IMR-90 (cell line): ENCODE measurements around the gene RPS26.

Experiments used
- CEBPB ChIP-seq: IDR thresholded peaks from 2 replicates; pipeline ENCODE4 v1.6.1; 2012; ENCODE audit warnings: low read depth, low read length, improper control_type of control experiment
- CHD1 ChIP-seq: IDR thresholded peaks from 2 replicates; pipeline ENCODE4 v1.6.1; 2012; ENCODE audit warnings: low read depth, low read length, improper control_type of control experiment
- CTCF ChIP-seq: conservative IDR thresholded peaks from 2 replicates; pipeline ENCODE4 v1.5.1; 2012; ENCODE audit warnings: mild to moderate bottlenecking, low read depth, low read length, improper control_type of control experiment
- MAFK ChIP-seq: IDR thresholded peaks from 2 replicates; pipeline ENCODE4 v1.6.1; 2012; ENCODE audit warnings: low read depth, low read length, improper control_type of control experiment
- MAZ ChIP-seq: IDR thresholded peaks from 2 replicates; pipeline ENCODE4 v1.6.1; 2012; ENCODE audit warnings: low read depth, mild to moderate bottlenecking, low read length, improper control_type of control experiment, moderate library complexity, borderline replicate concordance
- MXI1 ChIP-seq: IDR thresholded peaks from 2 replicates; pipeline ENCODE4 v1.6.1; 2012; ENCODE audit warnings: low read depth, mild to moderate bottlenecking, low read length, moderate library complexity, borderline replicate concordance
- POLR2A ChIP-seq: IDR thresholded peaks from 2 replicates; pipeline ENCODE4 v1.6.1; 2012; ENCODE audit warnings: mild to moderate bottlenecking, low read depth, low read length
- RAD21 ChIP-seq: IDR thresholded peaks from 2 replicates; pipeline ENCODE4 v1.6.1; 2012; ENCODE audit warnings: low read length, improper control_type of control experiment
- RCOR1 ChIP-seq: IDR thresholded peaks from 2 replicates; pipeline ENCODE4 v1.6.1; 2012; ENCODE audit warnings: mild to moderate bottlenecking, low read length, improper control_type of control experiment; ENCODE audit not compliant: insufficient replicate concordance
- RFX5 ChIP-seq: IDR thresholded peaks from 2 replicates; pipeline ENCODE4 v1.8.0; 2012; ENCODE audit warnings: low read depth, mild to moderate bottlenecking, low read length, moderate library complexity
- SMC3 ChIP-seq: fragments of 150-350 bp; IDR thresholded peaks from 2 replicates; pipeline ENCODE4 v1.6.1; 2016; ENCODE audit warnings: low read depth, mild to moderate bottlenecking, antibody characterized with exemption, low read length, moderate library complexity
- USF2 ChIP-seq: fragments of 150-350 bp; IDR thresholded peaks from 2 replicates; pipeline ENCODE4 v1.6.1; 2017; ENCODE audit warnings: mild to moderate bottlenecking, antibody characterized with exemption, low read length, low read depth

- TF ChIP-seq CEBPB (no peak), CTCF (no peak), POLR2A (no peak), SMC3 (no peak), RAD21 (no peak), CHD1 (no peak), MAFK (no peak), RFX5 (no peak), USF2 (no peak), RCOR1 (no peak), MAZ (no peak), MXI1 (no peak)
Measured at GRCh38 chr12:56053407-56053893, 11.7 kb downstream of the RPS26 start.
